ENCODE results near the gene MINDY2. TPM values are rescaled to one million over a fixed set of nuclear protein-coding genes. Genes with fewer than 3 reads are reported as not detected.

Gene MINDY2
- total RNA-seq, 1 experiment from 2014 or later: 6.8 TPM

- no peak overlapping the region for H3K4me3 ChIP-seq (ENCODE audit: low read depth in 2 of 2, low read length in 2 of 2)
- no peaks in the 10 kb centered on the region for H3K9me3 ChIP-seq (ENCODE audit: control insufficient read depth, insufficient read depth, low read depth, low read length)
- H3K27ac ChIP-seq (ENCODE audit: low read length): no peak overlapping the region
- no peaks in the 10 kb centered on the region; the same call in 1 of the 2 replicates for H3K36me3 ChIP-seq (ENCODE audit: control insufficient read depth, insufficient read depth, low read length)
- in situ Hi-C loops (cut with HindIII; ENCODE audit: low pct_unique_long_range_greater_than_20kb, low sequenced_read_pairs): no loop called here
- ChIA-PET CTCF (interaction anchor here (0.7 kb wide), 1 partner anchor 27 kb away, joined by 5 read pairs; no protein-coding TSS in a partner anchor), POLR2A (no interaction called here)
- TF ChIP-seq SIN3A (IDR thresholded peaks at IDR 0.05; ENCODE audit: borderline replicate concordance, insufficient read depth, low read depth, low read length) (no peak), TCF7L2 (IDR thresholded peaks at IDR 0.05; ENCODE audit: low read depth, low read length) (no peak), CTCF (IDR thresholded peaks at IDR 0.05) (no peak)
- TF ChIP-seq, protein P1, sequence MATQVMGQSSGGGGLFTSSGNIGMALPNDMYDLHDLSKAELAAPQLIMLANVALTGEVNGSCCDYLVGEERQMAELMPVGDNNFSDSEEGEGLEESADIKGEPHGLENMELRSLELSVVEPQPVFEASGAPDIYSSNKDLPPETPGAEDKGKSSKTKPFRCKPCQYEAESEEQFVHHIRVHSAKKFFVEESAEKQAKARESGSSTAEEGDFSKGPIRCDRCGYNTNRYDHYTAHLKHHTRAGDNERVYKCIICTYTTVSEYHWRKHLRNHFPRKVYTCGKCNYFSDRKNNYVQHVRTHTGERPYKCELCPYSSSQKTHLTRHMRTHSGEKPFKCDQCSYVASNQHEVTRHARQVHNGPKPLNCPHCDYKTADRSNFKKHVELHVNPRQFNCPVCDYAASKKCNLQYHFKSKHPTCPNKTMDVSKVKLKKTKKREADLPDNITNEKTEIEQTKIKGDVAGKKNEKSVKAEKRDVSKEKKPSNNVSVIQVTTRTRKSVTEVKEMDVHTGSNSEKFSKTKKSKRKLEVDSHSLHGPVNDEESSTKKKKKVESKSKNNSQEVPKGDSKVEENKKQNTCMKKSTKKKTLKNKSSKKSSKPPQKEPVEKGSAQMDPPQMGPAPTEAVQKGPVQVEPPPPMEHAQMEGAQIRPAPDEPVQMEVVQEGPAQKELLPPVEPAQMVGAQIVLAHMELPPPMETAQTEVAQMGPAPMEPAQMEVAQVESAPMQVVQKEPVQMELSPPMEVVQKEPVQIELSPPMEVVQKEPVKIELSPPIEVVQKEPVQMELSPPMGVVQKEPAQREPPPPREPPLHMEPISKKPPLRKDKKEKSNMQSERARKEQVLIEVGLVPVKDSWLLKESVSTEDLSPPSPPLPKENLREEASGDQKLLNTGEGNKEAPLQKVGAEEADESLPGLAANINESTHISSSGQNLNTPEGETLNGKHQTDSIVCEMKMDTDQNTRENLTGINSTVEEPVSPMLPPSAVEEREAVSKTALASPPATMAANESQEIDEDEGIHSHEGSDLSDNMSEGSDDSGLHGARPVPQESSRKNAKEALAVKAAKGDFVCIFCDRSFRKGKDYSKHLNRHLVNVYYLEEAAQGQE (IDR thresholded peaks at IDR 0.05; ENCODE audit: insufficient read depth in 1 of 2, low read depth in 2 of 2, low read length in 1 of 2): no peak
- H3K27me3 ChIP-seq (ENCODE audit: control insufficient read depth, insufficient read depth, low read length): no peaks in the 10 kb centered on the region
- DNase-seq (ENCODE audit: low read depth, low spot score): no peak
- BruUV-seq (replicated peaks): no TSS peak
- ATAC-seq: no peak
- intact Hi-C loops (cut with micrococcal nuclease; ENCODE audit: unreplicated experiment): no loop called here
- H3K4me1 ChIP-seq (ENCODE audit: control insufficient read depth, insufficient read depth, low read length): peaks cover 12% of the 10 kb centered on the region
These were observed 6.0 kb downstream of the MINDY2 start for GRCh38 chr15:58777107-58777506.

GRCh38 chr15:58779554-58779953 lies 8.5 kb downstream of the MINDY2 start:
- in situ Hi-C loops (cut with HindIII; ENCODE audit: low pct_unique_long_range_greater_than_20kb, low sequenced_read_pairs): no loop called here
- BruUV-seq (replicated peaks): no TSS peak
- no peak overlapping the region for H3K27ac ChIP-seq (ENCODE audit: low read length)
- TF ChIP-seq CTCF (IDR thresholded peaks at IDR 0.05): no peak
- TF ChIP-seq, protein P1 (IDR thresholded peaks at IDR 0.05; ENCODE audit: insufficient read depth in 1 of 2, low read depth in 2 of 2, low read length in 1 of 2): no peak
- TF ChIP-seq SIN3A (IDR thresholded peaks at IDR 0.05; ENCODE audit: borderline replicate concordance, insufficient read depth, low read depth, low read length): no peak
- TF ChIP-seq TCF7L2 (IDR thresholded peaks at IDR 0.05; ENCODE audit: low read depth, low read length): no peak
- no peak for TF ChIP-seq POLR2AphosphoS5 (IDR thresholded peaks at IDR 0.05; ENCODE audit: low read depth, low read length)
- H3K27me3 ChIP-seq (ENCODE audit: control insufficient read depth, insufficient read depth, low read length): no peaks in the 10 kb centered on the region
- ChIA-PET POLR2A (no interaction called here), CTCF (no interaction called here)
- H3K4me1 ChIP-seq (ENCODE audit: control insufficient read depth, insufficient read depth, low read length): no peaks in the 10 kb centered on the region
- H3K9me3 ChIP-seq (ENCODE audit: control insufficient read depth, insufficient read depth, low read depth, low read length): no peaks in the 10 kb centered on the region
- H3K4me3 ChIP-seq (ENCODE audit: low read depth in 2 of 2, low read length in 2 of 2): no peak overlapping the region
- H3K36me3 ChIP-seq (ENCODE audit: control insufficient read depth, insufficient read depth, low read length): no peaks in the 10 kb centered on the region
- intact Hi-C loops (cut with micrococcal nuclease; ENCODE audit: unreplicated experiment): no loop called here
- DNase-seq (ENCODE audit: low read depth, low spot score) (no peak), ATAC-seq (no peak)
